Glutamatergic neuron (in vitro differentiated cells): ENCODE measurements around the gene KIRREL3. TPM values are rescaled to one million over a fixed set of nuclear protein-coding genes. Genes with fewer than 3 reads are reported as not detected.

Experiments
- DNase-seq: peaks from one replicate; pipeline ENCODE4 v3.0.0; 2022
- H3K27ac Mint-ChIP-seq: one replicate; pipeline ENCODE4 v1.8.0; 2020; ENCODE audit warnings: mild to moderate bottlenecking, mixed read lengths, inconsistent platforms; ENCODE audit not compliant: unreplicated experiment
- H3K27me3 Mint-ChIP-seq: one replicate; pipeline ENCODE4 v1.8.0; 2020; ENCODE audit warnings: mild to moderate bottlenecking, moderate library complexity, mixed read lengths, inconsistent platforms; ENCODE audit not compliant: unreplicated experiment
- H3K36me3 Mint-ChIP-seq: one replicate; pipeline ENCODE4 v1.8.0; 2020; ENCODE audit warnings: mild to moderate bottlenecking, mixed read lengths, inconsistent platforms; ENCODE audit not compliant: unreplicated experiment
- H3K4me1 Mint-ChIP-seq: one replicate; pipeline ENCODE4 v1.8.0; 2020; ENCODE audit warnings: mild to moderate bottlenecking, low read depth, mixed read lengths, inconsistent platforms; ENCODE audit not compliant: unreplicated experiment
- H3K4me3 Mint-ChIP-seq: one replicate; pipeline ENCODE4 v1.8.0; 2020; ENCODE audit warnings: mild to moderate bottlenecking, mixed read lengths, inconsistent platforms; ENCODE audit not compliant: unreplicated experiment
- H3K9me3 Mint-ChIP-seq: one replicate; pipeline ENCODE4 v1.8.0; 2020; ENCODE audit warnings: mild to moderate bottlenecking, moderate library complexity, mixed read lengths, inconsistent platforms; ENCODE audit not compliant: unreplicated experiment
- CTCF ChIP-seq: fragments of 200-600 bp; sonication (generic); IDR thresholded peaks from one replicate; pipeline ENCODE4 v1.5.0; 2021; ENCODE audit not compliant: partially characterized antibody, unreplicated experiment
- total RNA-seq: library from RNA; stranded (reverse); fragmentation: NEBNext Ultra II Directional; extraction: Animal tissue kit (Norgen Biotek cat#: 25700); gene quantifications from one replicate; pipeline ENCODE4 v1.2.1, GENCODE V29; 2021; ENCODE audit not compliant: unreplicated experiment

The KIRREL3 gene
- total RNA-seq, 1 donor from 2014 or later, result 25.3 TPM

GRCh38 chr11:126410649-126411048 is 589.9 kb downstream of the KIRREL3 start:
- Mint-ChIP-seq H3K36me3 (no peaks in the 10 kb centered on the region), H3K27me3 (peaks cover 4% of the 10 kb centered on the region), H3K27ac (no peak overlapping the region), H3K4me1 (peaks cover 11% of the 10 kb centered on the region), H3K4me3 (no peak overlapping the region), H3K9me3 (peaks cover 1% of the 10 kb centered on the region)
- no peak for TF ChIP-seq CTCF
- no peak for DNase-seq

GRCh38 chr11:126409620-126409985 is 591.0 kb downstream of the KIRREL3 start:
- no peak for DNase-seq
- no peak overlapping the region for H3K4me3 Mint-ChIP-seq
- H3K27ac Mint-ChIP-seq, result no peak overlapping the region

GRCh38 chr11:126408901-126409619 is 591.5 kb downstream of the KIRREL3 start:
- Mint-ChIP-seq H3K27me3 (peaks cover 7% of the 10 kb centered on the region), H3K4me1 (peaks cover 17% of the 10 kb centered on the region), H3K4me3 (no peak overlapping the region), H3K27ac (no peak overlapping the region), H3K36me3 (no peaks in the 10 kb centered on the region), H3K9me3 (peaks cover 3% of the 10 kb centered on the region)
- no peak for DNase-seq
- no peak for TF ChIP-seq CTCF

More at GRCh38 chr11:126409620-126409985, 591.0 kb downstream of the KIRREL3 start:
- peaks cover 11% of the 10 kb centered on the region for H3K4me1 Mint-ChIP-seq
- peaks cover 3% of the 10 kb centered on the region for H3K9me3 Mint-ChIP-seq
- H3K27me3 Mint-ChIP-seq, result peaks cover 7% of the 10 kb centered on the region
- H3K36me3 Mint-ChIP-seq, result no peaks in the 10 kb centered on the region
- TF ChIP-seq CTCF, result no peak

- H3K36me3 Mint-ChIP-seq, result no peaks in the 10 kb centered on the region
- no peak overlapping the region for H3K27ac Mint-ChIP-seq
- peaks cover 3% of the 10 kb centered on the region for H3K9me3 Mint-ChIP-seq
- H3K27me3 Mint-ChIP-seq, result peaks cover 7% of the 10 kb centered on the region
- TF ChIP-seq CTCF, result no peak
- DNase-seq, result no peak
- peaks cover 19% of the 10 kb centered on the region for H3K4me1 Mint-ChIP-seq
- H3K4me3 Mint-ChIP-seq, result no peak overlapping the region
These were observed 592.1 kb downstream of the KIRREL3 start for GRCh38 chr11:126408496-126408895.

GRCh38 chr11:126407682-126408288 is 592.8 kb downstream of the KIRREL3 start:
- Mint-ChIP-seq H3K9me3 (peaks cover 3% of the 10 kb centered on the region), H3K27me3 (peaks cover 7% of the 10 kb centered on the region), H3K4me3 (no peak overlapping the region), H3K4me1 (peaks cover 20% of the 10 kb centered on the region), H3K36me3 (no peaks in the 10 kb centered on the region), H3K27ac (no peak overlapping the region)
- TF ChIP-seq CTCF, result no peak
- DNase-seq, result no peak
